ENCODE measurements around the gene PMP22.

PMP22 gene

DNA sequence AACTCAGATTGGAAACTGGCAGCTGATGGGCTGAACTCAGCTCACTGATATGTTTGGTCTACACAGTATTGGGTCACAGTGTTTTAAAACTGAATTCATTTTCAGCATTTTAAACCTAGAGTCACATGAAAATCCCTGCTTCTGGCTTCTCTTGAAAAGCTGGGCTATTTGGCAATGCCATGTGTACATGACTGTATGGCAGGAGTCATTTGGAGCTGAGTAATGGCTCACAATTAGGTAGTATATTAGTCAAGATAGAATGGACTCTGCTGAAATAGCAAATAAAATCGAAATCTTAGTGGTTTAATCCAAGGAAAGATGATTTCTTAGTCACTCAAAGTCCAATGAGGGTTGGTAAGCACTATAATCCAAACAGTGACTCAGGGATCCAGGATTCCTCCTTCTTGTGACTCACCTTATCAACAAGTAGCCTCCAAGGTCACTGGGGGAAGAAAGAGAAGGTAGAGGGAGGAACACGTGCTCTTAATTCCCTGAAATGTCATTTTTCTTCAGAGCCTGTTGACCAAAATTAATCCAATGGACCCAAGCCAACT lies 13.9 kb upstream of the PMP22 start:
- peaks cover 0 to 1% of the 10 kb centered on the region in 2 donors for H3K27me3 ChIP-seq (ENCODE audit: control insufficient read depth in 1 of 2, insufficient read depth in 2 of 2, low read length in 2 of 2)
- no peak overlapping the region for H3K9ac ChIP-seq (ENCODE audit: low read depth in 1 of 2, low read length in 2 of 2)
- no peaks in the 10 kb centered on the region for H3K4me1 ChIP-seq (ENCODE audit: control insufficient read depth in 1 of 2, insufficient read depth in 2 of 2, low read length in 2 of 2)
- no peak overlapping the region for H3K4me3 ChIP-seq (ENCODE audit: low read depth in 1 of 2, low read length in 2 of 2)
- H3K36me3 ChIP-seq (ENCODE audit: control insufficient read depth in 1 of 2, insufficient read depth in 2 of 2, low read length in 2 of 2): no peaks in the 10 kb centered on the region
- no peaks in the 10 kb centered on the region for H3K9me3 ChIP-seq (ENCODE audit: control insufficient read depth in 1 of 2, low read length in 2 of 2)
- no peak overlapping the region for H3K27ac ChIP-seq (ENCODE audit: low read depth, low read length)

DNA sequence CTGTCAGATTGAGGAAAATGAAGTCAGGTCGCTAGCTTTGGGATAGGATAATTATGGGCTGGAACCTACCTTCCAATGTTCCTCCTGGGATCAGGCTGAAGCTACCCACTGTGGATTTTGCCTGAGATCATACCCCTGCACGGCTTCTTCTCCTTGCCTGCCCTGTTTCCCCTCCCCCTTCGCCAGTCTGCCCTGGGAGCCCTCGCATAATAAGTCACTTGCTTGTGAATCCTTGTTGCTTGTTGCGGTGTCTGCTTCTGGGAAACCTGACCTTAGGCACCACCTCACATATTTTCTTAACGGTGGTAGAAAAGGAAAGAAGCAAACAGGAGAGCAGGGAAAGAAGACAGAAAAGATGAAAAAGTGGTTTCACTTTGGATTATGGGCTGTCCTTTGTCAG lies 13.3 kb upstream of the PMP22 start:
- Histone ChIP-seq H3K4me1 (ENCODE audit: control insufficient read depth in 1 of 2, insufficient read depth in 2 of 2, low read length in 2 of 2) (no peaks in the 10 kb centered on the region), H3K36me3 (ENCODE audit: control insufficient read depth in 1 of 2, insufficient read depth in 2 of 2, low read length in 2 of 2) (no peaks in the 10 kb centered on the region), H3K27me3 (ENCODE audit: control insufficient read depth in 1 of 2, insufficient read depth in 2 of 2, low read length in 2 of 2) (no peaks in the 10 kb centered on the region), H3K27ac (ENCODE audit: low read depth, low read length) (no peak overlapping the region), H3K4me3 (ENCODE audit: low read depth in 1 of 2, low read length in 2 of 2) (no peak overlapping the region), H3K9me3 (ENCODE audit: control insufficient read depth in 1 of 2, low read length in 2 of 2) (no peaks in the 10 kb centered on the region), H3K9ac (ENCODE audit: low read depth in 1 of 2, low read length in 2 of 2) (no peak overlapping the region)

DNA sequence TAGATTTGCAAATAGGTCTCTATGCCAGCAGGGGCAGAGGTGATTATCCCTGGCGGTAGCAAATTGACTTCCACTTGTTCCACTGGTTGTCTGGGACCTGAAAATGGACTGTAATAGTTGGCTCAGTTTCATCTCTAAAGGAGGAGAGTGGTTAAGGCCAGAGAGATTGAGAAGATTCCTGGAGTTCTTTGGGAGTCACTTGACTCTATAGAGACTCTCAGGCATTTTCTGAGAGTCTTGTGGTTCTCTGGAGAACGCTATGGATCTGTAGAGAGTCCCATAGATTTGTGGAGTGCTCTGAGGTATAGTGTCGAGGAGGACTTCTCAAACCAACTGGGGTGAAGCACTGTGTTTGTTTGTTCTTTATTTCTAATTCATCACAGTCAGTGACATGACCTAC lies 8.9 kb upstream of the PMP22 start:
- Histone ChIP-seq H3K4me3 (ENCODE audit: low read depth in 1 of 2, low read length in 2 of 2) (no peak overlapping the region), H3K27me3 (ENCODE audit: control insufficient read depth in 1 of 2, insufficient read depth in 2 of 2, low read length in 2 of 2) (no peaks in the 10 kb centered on the region), H3K9me3 (ENCODE audit: control insufficient read depth in 1 of 2, low read length in 2 of 2) (no peaks in the 10 kb centered on the region), H3K27ac (ENCODE audit: low read depth, low read length) (no peak overlapping the region), H3K9ac (ENCODE audit: low read depth in 1 of 2, low read length in 2 of 2) (no peak overlapping the region), H3K36me3 (ENCODE audit: control insufficient read depth in 1 of 2, insufficient read depth in 2 of 2, low read length in 2 of 2) (no peaks in the 10 kb centered on the region), H3K4me1 (ENCODE audit: control insufficient read depth in 1 of 2, insufficient read depth in 2 of 2, low read length in 2 of 2) (peaks cover 6 to 8% of the 10 kb centered on the region in 2 donors)

- Histone ChIP-seq H3K27ac (ENCODE audit: low read depth, low read length) (no peak overlapping the region), H3K9me3 (ENCODE audit: control insufficient read depth in 1 of 2, low read length in 2 of 2) (no peaks in the 10 kb centered on the region)
Measured at GRCh38 chr17:15273141-15273793, 8.1 kb upstream of the PMP22 start.

GRCh38 chr17:15271741-15272140 lies 6.6 kb upstream of the PMP22 start:
- no peaks in the 10 kb centered on the region for H3K9me3 ChIP-seq (ENCODE audit: control insufficient read depth in 1 of 2, low read length in 2 of 2)
- peaks cover 8 to 9% of the 10 kb centered on the region in 2 donors for H3K4me1 ChIP-seq (ENCODE audit: control insufficient read depth in 1 of 2, insufficient read depth in 2 of 2, low read length in 2 of 2)
- no peaks in the 10 kb centered on the region for H3K27me3 ChIP-seq (ENCODE audit: control insufficient read depth in 1 of 2, insufficient read depth in 2 of 2, low read length in 2 of 2)
- H3K9ac ChIP-seq (ENCODE audit: low read depth in 1 of 2, low read length in 2 of 2): no peak overlapping the region
- no peak overlapping the region for H3K27ac ChIP-seq (ENCODE audit: low read depth, low read length)
- no peak overlapping the region for H3K4me3 ChIP-seq (ENCODE audit: low read depth in 1 of 2, low read length in 2 of 2)
- H3K36me3 ChIP-seq (ENCODE audit: control insufficient read depth in 1 of 2, insufficient read depth in 2 of 2, low read length in 2 of 2): no peaks in the 10 kb centered on the region

More at GRCh38 chr17:15273141-15273793, 8.1 kb upstream of the PMP22 start:
- Histone ChIP-seq H3K9ac (ENCODE audit: low read depth in 1 of 2, low read length in 2 of 2) (no peak overlapping the region), H3K36me3 (ENCODE audit: control insufficient read depth in 1 of 2, insufficient read depth in 2 of 2, low read length in 2 of 2) (no peaks in the 10 kb centered on the region), H3K4me3 (ENCODE audit: low read depth in 1 of 2, low read length in 2 of 2) (no peak overlapping the region), H3K27me3 (ENCODE audit: control insufficient read depth in 1 of 2, insufficient read depth in 2 of 2, low read length in 2 of 2) (no peaks in the 10 kb centered on the region), H3K4me1 (ENCODE audit: control insufficient read depth in 1 of 2, insufficient read depth in 2 of 2, low read length in 2 of 2) (peaks cover 8 to 9% of the 10 kb centered on the region in 2 donors)

GRCh38 chr17:15270628-15271381 lies 5.7 kb upstream of the PMP22 start:
- H3K4me1 ChIP-seq (ENCODE audit: control insufficient read depth in 1 of 2, insufficient read depth in 2 of 2, low read length in 2 of 2): peaks cover 8 to 9% of the 10 kb centered on the region in 2 donors
- H3K27me3 ChIP-seq (ENCODE audit: control insufficient read depth in 1 of 2, insufficient read depth in 2 of 2, low read length in 2 of 2): no peaks in the 10 kb centered on the region
- no peak overlapping the region for H3K27ac ChIP-seq (ENCODE audit: low read depth, low read length)

DNA sequence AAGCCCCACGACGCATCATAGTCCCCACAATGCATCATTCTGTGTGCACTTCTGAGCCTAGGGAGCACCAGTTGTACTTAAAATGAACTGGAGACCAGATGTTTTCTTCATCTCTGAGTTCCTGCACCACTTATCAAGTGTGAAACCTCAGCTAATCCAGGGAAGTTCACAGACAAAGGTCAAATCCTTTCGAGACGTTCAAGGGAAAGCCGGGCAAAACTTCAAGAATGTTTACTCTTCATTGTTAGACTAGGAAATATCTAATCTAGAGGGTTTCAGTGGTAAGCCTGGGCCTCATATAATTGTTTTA lies 4.6 kb upstream of the PMP22 start:
- no peak overlapping the region for H3K4me3 ChIP-seq (ENCODE audit: low read depth in 1 of 2, low read length in 2 of 2)
- no peaks in the 10 kb centered on the region for H3K36me3 ChIP-seq (ENCODE audit: control insufficient read depth in 1 of 2, insufficient read depth in 2 of 2, low read length in 2 of 2)
- H3K9me3 ChIP-seq (ENCODE audit: control insufficient read depth in 1 of 2, low read length in 2 of 2): no peaks in the 10 kb centered on the region
- H3K27ac ChIP-seq (ENCODE audit: low read depth, low read length): no peak overlapping the region
- H3K4me1 ChIP-seq (ENCODE audit: control insufficient read depth in 1 of 2, insufficient read depth in 2 of 2, low read length in 2 of 2): peaks cover 15 to 17% of the 10 kb centered on the region in 2 donors
- H3K27me3 ChIP-seq (ENCODE audit: control insufficient read depth in 1 of 2, insufficient read depth in 2 of 2, low read length in 2 of 2): no peaks in the 10 kb centered on the region
- H3K9ac ChIP-seq (ENCODE audit: low read depth in 1 of 2, low read length in 2 of 2): no peak overlapping the region

More at GRCh38 chr17:15270628-15271381, 5.7 kb upstream of the PMP22 start:
- Histone ChIP-seq H3K4me3 (ENCODE audit: low read depth in 1 of 2, low read length in 2 of 2) (no peak overlapping the region), H3K36me3 (ENCODE audit: control insufficient read depth in 1 of 2, insufficient read depth in 2 of 2, low read length in 2 of 2) (no peaks in the 10 kb centered on the region), H3K9me3 (ENCODE audit: control insufficient read depth in 1 of 2, low read length in 2 of 2) (no peaks in the 10 kb centered on the region), H3K9ac (ENCODE audit: low read depth in 1 of 2, low read length in 2 of 2) (no peak overlapping the region)

DNA sequence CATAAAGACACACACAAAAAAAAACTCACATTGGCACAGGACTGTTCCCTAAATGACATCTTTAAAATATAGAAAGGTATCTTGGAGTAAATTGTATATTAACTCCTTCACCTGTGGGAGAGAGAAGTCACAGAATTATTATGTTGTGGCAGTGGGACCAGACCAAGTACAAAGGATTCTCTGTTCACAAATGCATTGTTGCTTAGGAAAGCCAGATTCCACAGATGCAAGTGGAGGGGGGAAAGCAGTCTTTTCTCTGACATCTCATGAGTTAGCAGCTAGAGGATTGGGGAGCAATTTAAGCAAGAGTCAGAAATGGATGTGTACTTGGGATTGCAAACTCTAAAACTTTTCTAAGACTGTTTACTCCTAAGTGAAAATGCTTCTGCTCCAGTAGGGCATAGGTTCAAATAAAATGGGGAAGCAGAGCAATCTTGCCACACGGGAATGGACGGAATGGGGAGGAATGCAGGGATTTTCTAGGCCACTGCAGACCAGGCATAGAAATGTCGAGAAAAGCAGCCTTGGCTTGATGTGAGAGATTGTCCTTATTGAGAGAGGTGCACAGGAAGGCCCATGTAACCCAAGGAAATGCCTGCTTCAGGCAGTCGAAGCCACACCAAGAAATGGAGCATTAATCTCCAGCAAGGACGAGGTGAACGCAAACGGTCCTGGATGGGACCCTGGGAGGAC lies 4.1 kb upstream of the PMP22 start:
- Histone ChIP-seq H3K27ac (ENCODE audit: low read depth, low read length) (no peak overlapping the region), H3K4me3 (ENCODE audit: low read depth in 1 of 2, low read length in 2 of 2) (no peak overlapping the region), H3K27me3 (ENCODE audit: control insufficient read depth in 1 of 2, insufficient read depth in 2 of 2, low read length in 2 of 2) (no peaks in the 10 kb centered on the region), H3K4me1 (ENCODE audit: control insufficient read depth in 1 of 2, insufficient read depth in 2 of 2, low read length in 2 of 2) (peaks cover 20 to 22% of the 10 kb centered on the region in 2 donors), H3K9ac (ENCODE audit: low read depth in 1 of 2, low read length in 2 of 2) (no peak overlapping the region), H3K9me3 (ENCODE audit: control insufficient read depth in 1 of 2, low read length in 2 of 2) (no peaks in the 10 kb centered on the region), H3K36me3 (ENCODE audit: control insufficient read depth in 1 of 2, insufficient read depth in 2 of 2, low read length in 2 of 2) (no peaks in the 10 kb centered on the region)

- Histone ChIP-seq H3K27ac (ENCODE audit: low read depth, low read length) (no peak overlapping the region), H3K4me1 (ENCODE audit: control insufficient read depth in 1 of 2, insufficient read depth in 2 of 2, low read length in 2 of 2) (peaks cover 27 to 29% of the 10 kb centered on the region in 2 donors), H3K9me3 (ENCODE audit: control insufficient read depth in 1 of 2, low read length in 2 of 2) (no peaks in the 10 kb centered on the region), H3K27me3 (ENCODE audit: control insufficient read depth in 1 of 2, insufficient read depth in 2 of 2, low read length in 2 of 2) (peaks cover 0 to 4% of the 10 kb centered on the region in 2 donors), H3K36me3 (ENCODE audit: control insufficient read depth in 1 of 2, insufficient read depth in 2 of 2, low read length in 2 of 2) (no peaks in the 10 kb centered on the region), H3K4me3 (ENCODE audit: low read depth in 1 of 2, low read length in 2 of 2) (no peak overlapping the region), H3K9ac (ENCODE audit: low read depth in 1 of 2, low read length in 2 of 2) (no peak overlapping the region)
Measured at GRCh38 chr17:15268461-15268860, 3.3 kb upstream of the PMP22 start.

DNA sequence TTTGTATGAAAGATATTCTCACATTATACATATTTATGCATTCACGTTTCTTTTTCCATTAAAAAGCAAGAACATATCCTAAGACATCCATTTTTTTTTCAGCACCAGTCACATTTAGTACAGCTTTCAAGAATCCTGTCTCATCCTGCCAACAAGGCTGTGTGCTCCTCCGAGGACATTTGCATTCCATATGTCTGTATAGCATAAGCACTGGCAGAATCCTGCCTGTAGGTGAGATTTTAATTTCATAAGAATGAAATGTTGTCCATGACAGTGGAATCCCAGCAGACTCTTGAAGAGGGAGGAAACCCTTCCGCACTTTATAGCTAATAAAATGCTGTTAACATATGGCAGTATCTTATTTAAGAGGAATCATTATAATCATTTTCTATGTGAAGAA lies 2.9 kb upstream of the PMP22 start:
- Histone ChIP-seq H3K4me3 (ENCODE audit: low read depth in 1 of 2, low read length in 2 of 2) (no peak overlapping the region), H3K4me1 (ENCODE audit: control insufficient read depth in 1 of 2, insufficient read depth in 2 of 2, low read length in 2 of 2) (peaks cover 31 to 33% of the 10 kb centered on the region in 2 donors), H3K9me3 (ENCODE audit: control insufficient read depth in 1 of 2, low read length in 2 of 2) (no peaks in the 10 kb centered on the region), H3K9ac (ENCODE audit: low read depth in 1 of 2, low read length in 2 of 2) (no peak overlapping the region), H3K36me3 (ENCODE audit: control insufficient read depth in 1 of 2, insufficient read depth in 2 of 2, low read length in 2 of 2) (no peaks in the 10 kb centered on the region), H3K27ac (ENCODE audit: low read depth, low read length) (no peak overlapping the region), H3K27me3 (ENCODE audit: control insufficient read depth in 1 of 2, insufficient read depth in 2 of 2, low read length in 2 of 2) (peaks cover 5 to 9% of the 10 kb centered on the region in 2 donors)
